Measurements from ENCODE around the gene RAB24.

The RAB24 gene

GRCh38 chr5:177329883-177330282, 26.4 kb upstream of the RAB24 start:
- no peaks in the 10 kb centered on the region for H3K9me2 ChIP-seq (replicated peaks; ENCODE audit: insufficient read depth, low read length)
- H3K79me2 ChIP-seq (ENCODE audit: insufficient read depth, low read length): no peaks in the 10 kb centered on the region
- no peaks in the 10 kb centered on the region for H3K9me3 ChIP-seq (ENCODE audit: insufficient read depth, low read length)
- H3F3A ChIP-seq (ENCODE audit: insufficient read depth): no peaks in the 10 kb centered on the region
- no peak overlapping the region for H2AFZ ChIP-seq (ENCODE audit: low read depth, low read length, severe bottlenecking)
- H3K27ac ChIP-seq (ENCODE audit: low read depth, low read length): no peak overlapping the region
- H3K9ac ChIP-seq (ENCODE audit: low read length): no peak overlapping the region
- H3K36me3 ChIP-seq (ENCODE audit: low read length): 0 out of 2 replicates have a peak, but pooled peaks cover 7% of the 10 kb centered on the region
- no peak for TF ChIP-seq EZH2phosphoT487 (conservative IDR thresholded peaks at IDR 0.05; ENCODE audit: low read length)
- no peak for TF ChIP-seq CTCF (IDR thresholded peaks at IDR 0.05; ENCODE audit: insufficient read depth, low read length, poor library complexity, severe bottlenecking)
- H3K27me3 ChIP-seq (ENCODE audit: low read length): no peaks in the 10 kb centered on the region
- no peak overlapping the region for H3K4me2 ChIP-seq (ENCODE audit: low read depth, low read length, poor library complexity, severe bottlenecking)
- H4K20me1 ChIP-seq (ENCODE audit: low read depth, low read length): no peaks in the 10 kb centered on the region
- H3K4me3 ChIP-seq (ENCODE audit: insufficient read depth, low read length, poor library complexity, severe bottlenecking): no peak overlapping the region

- Histone ChIP-seq H3K4me3 (ENCODE audit: insufficient read depth, low read length, poor library complexity, severe bottlenecking) (no peak overlapping the region), H3K9me2 (replicated peaks; ENCODE audit: insufficient read depth, low read length) (no peaks in the 10 kb centered on the region), H3K36me3 (ENCODE audit: low read length) (0 out of 2 replicates have a peak, but pooled peaks cover 5% of the 10 kb centered on the region), H3K79me2 (ENCODE audit: insufficient read depth, low read length) (no peaks in the 10 kb centered on the region), H3K27ac (ENCODE audit: low read depth, low read length) (no peak overlapping the region), H3F3A (ENCODE audit: insufficient read depth) (no peaks in the 10 kb centered on the region), H2AFZ (ENCODE audit: low read depth, low read length, severe bottlenecking) (no peak overlapping the region), H3K9ac (ENCODE audit: low read length) (no peak overlapping the region), H4K20me1 (ENCODE audit: low read depth, low read length) (no peaks in the 10 kb centered on the region), H3K27me3 (ENCODE audit: low read length) (no peaks in the 10 kb centered on the region), H3K4me2 (ENCODE audit: low read depth, low read length, poor library complexity, severe bottlenecking) (no peak overlapping the region), H3K9me3 (ENCODE audit: insufficient read depth, low read length) (no peaks in the 10 kb centered on the region)
- no peak for TF ChIP-seq EZH2phosphoT487 (conservative IDR thresholded peaks at IDR 0.05; ENCODE audit: low read length)
- TF ChIP-seq CTCF (IDR thresholded peaks at IDR 0.05; ENCODE audit: insufficient read depth, low read length, poor library complexity, severe bottlenecking): no peak
Measured at GRCh38 chr5:177328545-177329231, 25.2 kb upstream of the RAB24 start.

- H3K9ac ChIP-seq (ENCODE audit: low read length): no peak overlapping the region
Measured at GRCh38 chr5:177327539-177328522, 24.3 kb upstream of the RAB24 start.

More at GRCh38 chr5:177327539-177328522, 24.3 kb upstream of the RAB24 start:
- H4K20me1 ChIP-seq (ENCODE audit: low read depth, low read length): no peaks in the 10 kb centered on the region
- no peak overlapping the region for H3K4me3 ChIP-seq (ENCODE audit: insufficient read depth, low read length, poor library complexity, severe bottlenecking)
- H3F3A ChIP-seq (ENCODE audit: insufficient read depth): no peaks in the 10 kb centered on the region
- no peaks in the 10 kb centered on the region for H3K9me2 ChIP-seq (replicated peaks; ENCODE audit: insufficient read depth, low read length)
- H3K9me3 ChIP-seq (ENCODE audit: insufficient read depth, low read length): no peaks in the 10 kb centered on the region
- no peak for TF ChIP-seq EZH2phosphoT487 (conservative IDR thresholded peaks at IDR 0.05; ENCODE audit: low read length)
- no peak for TF ChIP-seq CTCF (IDR thresholded peaks at IDR 0.05; ENCODE audit: insufficient read depth, low read length, poor library complexity, severe bottlenecking)
- H3K79me2 ChIP-seq (ENCODE audit: insufficient read depth, low read length): no peaks in the 10 kb centered on the region
- no peak overlapping the region for H3K27ac ChIP-seq (ENCODE audit: low read depth, low read length)
- no peak overlapping the region for H2AFZ ChIP-seq (ENCODE audit: low read depth, low read length, severe bottlenecking)
- no peaks in the 10 kb centered on the region for H3K27me3 ChIP-seq (ENCODE audit: low read length)
- H3K36me3 ChIP-seq (ENCODE audit: low read length): no peaks in the 10 kb centered on the region
- no peak overlapping the region for H3K4me2 ChIP-seq (ENCODE audit: low read depth, low read length, poor library complexity, severe bottlenecking)

Data from SU-DHL-6 (cell line).